NCI-H2227 treated with DMSO at 0.1 percent for 48 hours (cell line): ENCODE data around the gene GAP43.

Source experiments
- DNase-seq: peaks from one replicate; lab custom pipeline; 2025; lab: John Stamatoyannopoulos, UW

The GAP43 gene, protein sequence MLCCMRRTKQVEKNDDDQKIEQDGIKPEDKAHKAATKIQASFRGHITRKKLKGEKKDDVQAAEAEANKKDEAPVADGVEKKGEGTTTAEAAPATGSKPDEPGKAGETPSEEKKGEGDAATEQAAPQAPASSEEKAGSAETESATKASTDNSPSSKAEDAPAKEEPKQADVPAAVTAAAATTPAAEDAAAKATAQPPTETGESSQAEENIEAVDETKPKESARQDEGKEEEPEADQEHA

GRCh38 chr3:115623044-115623868 lies at the start of gene GAP43:
GAP43 (plus strand) TSS chr3:115623510; CDS start chr3:115623690, 180 bp downstream.
- peak; percentile 65 for DNase-seq

DNA sequence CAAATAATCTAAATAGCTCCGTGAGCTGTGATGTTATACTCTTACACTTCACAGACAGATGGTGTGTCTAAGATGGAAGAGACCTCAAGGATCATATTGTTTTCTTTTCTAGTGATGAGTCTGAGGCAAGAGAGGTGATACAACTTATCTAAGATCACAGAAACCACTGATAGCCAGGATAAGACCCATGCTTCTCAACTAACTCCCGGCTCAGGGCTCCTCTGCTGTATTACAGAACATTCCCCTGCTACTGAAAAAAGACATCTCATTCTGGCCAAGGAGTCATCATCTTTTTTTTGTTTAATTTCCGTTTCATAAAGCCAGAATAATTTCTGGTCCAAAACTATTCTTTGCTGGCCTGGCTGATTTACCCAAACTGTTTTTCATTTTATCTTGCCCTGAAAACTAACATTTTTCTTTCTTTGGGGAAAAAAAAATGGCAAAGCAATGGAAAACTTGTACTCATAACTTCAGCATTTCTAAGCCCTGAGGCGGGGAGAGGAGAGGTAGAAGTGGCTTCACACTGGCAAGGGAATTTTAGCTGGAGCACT lies 46.9 kb upstream of the GAP43 start:
- no peak for DNase-seq

DNA sequence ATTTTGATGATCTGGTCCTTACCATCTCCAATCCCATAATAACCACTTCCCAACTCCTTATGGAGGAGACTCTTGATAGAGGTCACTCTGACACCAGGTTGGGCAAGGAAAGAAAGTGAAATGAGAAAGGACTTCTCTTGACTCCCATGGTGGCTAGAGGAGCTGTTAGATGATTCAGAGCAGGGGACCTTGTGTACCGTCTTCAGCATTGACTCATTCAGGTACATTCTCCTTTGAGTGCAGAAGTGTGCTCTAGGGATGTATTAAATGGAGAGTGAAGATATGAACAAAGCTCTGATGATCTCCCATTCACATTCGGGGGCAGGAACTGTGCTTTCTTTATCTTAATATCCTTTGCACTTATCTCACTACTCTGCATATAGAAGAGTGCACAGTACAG lies 46.3 kb upstream of the GAP43 start:
- DNase-seq = no peak

DNA sequence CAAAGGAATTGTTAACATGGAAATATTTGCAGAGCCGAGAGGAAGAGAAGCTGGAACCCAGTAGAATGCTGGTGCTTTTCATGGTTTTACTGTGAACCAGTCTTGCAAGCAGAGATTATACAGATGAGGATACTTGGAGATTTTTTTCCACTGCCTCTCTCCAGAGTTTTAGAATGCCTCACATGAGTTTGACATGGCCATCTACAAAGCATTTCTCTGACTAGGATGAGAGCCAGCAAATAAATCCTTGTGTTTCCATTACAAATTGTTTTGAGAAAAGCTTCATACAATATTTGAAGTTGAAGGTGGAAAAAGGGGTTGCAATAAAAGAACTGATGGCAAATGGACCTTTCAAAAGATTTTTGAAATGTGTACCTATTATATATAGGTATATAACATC lies 45.0 kb upstream of the GAP43 start:
- DNase-seq = no peak

- DNase-seq = no peak
Measured at GRCh38 chr3:115580566-115580965, 42.7 kb upstream of the GAP43 start.

- no peak for DNase-seq
Measured at GRCh38 chr3:115581362-115582135, 41.8 kb upstream of the GAP43 start.

DNA sequence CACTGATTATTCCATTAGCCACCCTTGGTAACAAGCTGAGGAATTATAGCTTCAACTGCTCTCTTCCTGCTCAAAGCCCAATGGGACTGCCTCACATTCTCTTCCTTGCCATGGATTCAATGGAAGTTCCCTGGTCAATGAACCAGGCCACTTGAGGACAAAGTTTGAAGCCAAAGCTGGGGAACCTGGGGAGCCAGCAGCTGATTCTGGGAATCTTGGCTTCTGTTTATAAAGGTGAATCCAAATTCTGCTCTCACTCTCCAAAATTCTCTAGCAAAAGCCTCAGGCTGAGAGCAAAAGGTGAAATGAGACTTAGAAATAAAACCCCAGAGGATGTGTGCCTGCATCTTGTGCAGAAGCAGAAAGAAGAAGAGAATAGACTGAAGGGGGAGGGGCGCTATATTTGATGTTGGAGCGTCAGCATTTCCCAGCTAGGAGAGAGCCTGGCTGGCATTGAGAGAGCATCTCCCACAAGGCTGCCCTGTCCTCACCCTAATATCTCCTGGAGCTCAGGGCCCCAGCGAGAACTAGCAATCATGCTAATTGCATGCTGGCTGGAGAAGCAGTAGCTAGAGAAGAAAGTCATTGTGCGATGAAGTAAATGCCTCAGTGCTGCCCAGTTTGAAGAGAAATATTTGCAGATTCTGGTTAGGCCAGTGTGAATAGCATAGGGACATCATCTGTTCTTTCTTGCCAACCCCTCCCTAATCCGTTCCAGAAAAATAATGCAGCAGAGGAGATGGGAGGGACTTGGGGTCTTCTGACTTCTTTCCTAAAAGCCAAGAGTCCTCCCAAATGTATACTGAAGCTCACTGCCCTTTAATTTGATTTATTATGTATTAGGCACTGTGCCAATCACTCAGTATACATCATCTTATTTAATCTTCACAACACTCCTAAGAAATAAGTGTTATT lies 34.9 kb upstream of the GAP43 start:
- DNase-seq = peak; percentile 73

GRCh38 chr3:115590873-115591272 lies 32.4 kb upstream of the GAP43 start:
- DNase-seq = no peak

DNA sequence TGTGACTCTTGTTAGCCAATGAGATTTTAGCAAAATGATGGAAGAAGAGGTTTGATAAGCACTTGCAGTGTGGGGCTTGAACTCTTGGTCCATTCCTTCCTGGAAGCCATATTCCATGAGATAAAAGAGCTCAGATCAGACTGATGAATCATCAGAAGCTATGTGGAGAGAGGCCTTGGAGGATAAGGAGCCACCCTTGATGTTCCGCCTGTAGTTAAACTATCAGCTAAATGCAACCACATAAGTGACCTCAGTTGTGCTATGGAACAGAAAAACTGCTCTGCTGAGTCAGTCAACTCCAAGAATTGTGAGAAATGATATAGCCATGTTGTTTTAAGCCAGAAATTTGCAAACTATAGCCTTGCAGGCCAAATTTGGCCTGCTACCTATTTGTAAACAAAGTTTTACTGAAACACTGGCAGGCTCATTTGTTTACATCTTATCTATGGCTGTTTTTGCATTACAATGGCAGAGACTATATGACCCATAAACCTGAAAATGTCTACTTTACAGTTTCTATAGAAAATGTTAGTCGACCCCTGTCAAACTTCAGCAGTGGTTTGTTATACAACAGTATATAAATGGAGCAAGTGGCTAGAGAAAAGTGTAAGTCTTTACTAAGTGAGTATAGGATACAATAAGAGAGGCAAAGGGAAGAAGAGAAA lies 27.6 kb upstream of the GAP43 start:
- no peak for DNase-seq

DNA sequence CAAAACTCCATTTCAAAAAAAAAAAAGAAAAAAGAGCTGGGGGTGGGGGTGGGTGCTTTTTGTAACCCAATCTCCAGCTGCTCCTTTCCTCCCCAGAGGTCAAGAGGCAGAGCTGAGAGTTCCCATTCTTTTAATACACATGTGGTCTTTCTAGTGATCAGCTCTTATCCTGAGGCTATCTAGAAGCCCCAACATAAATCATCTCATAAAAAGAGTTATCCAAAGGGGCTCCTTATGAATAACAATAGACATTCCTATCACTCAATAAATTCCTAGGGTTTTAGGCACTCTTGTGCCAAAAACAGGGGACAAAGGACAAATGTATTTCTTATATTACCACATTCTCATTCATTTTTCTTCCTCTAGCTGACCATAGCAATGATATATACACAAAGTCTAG lies 25.1 kb upstream of the GAP43 start:
- DNase-seq = no peak

DNA sequence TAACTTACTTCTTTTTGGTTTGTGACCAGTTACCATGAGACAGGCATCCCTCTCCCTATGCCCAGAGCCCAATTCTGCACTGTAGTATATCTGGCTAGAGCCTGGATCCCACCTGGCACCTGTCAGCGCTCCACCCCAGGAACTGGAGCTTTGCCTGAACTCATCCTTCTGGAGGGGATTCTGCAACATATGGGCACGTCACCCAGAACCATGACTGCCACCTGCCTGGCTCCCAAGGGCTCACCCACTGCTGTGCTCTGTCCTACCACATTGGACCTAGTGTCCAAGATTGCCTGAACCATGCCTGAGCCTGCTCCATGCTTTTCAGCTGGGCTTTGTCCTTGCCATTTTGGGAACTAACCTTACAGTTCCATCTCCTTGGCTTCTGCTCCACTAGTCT lies 21.1 kb upstream of the GAP43 start:
- DNase-seq = no peak

DNA sequence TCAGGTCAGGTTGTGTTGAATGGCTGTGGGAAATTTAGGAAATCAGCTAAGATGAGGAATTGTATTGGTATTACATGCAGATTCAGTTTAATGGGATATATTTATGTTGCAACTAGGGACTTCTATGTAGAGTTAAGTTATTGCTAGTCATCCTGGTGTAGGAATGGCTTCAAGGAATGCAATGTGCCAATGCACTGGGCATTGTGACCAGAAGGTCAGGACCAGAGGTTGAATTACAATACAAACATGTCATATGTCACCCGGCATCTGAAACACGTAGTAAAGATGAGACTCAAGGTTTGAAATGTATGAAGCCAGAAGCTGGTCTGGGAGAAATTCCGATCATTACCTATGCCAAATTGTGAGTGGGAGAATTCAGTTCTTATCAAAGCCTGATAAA lies 11.7 kb upstream of the GAP43 start:
- no peak for DNase-seq

GRCh38 chr3:115615001-115615814 lies 8.1 kb upstream of the GAP43 start:
- DNase-seq = no peak

DNA sequence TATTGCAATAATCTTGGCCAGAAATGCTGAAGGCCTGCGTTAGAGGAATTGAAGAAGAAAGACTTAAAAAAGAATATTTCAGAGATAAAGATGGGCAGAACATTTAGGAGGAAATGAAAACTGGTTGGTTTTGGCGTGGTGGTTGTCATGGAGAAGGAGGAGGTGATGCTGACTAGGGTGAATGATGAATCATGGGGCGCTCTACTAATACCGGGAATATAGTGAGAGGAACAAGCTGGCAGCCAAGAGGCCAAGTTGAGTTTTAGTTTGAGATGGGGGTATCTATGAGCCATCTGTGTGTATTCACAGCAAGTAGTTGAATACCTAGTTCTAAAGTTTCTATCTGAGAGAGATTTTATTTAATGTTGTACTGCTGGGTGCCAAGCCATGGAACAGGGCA lies 6.8 kb upstream of the GAP43 start:
- no peak for DNase-seq

GRCh38 chr3:115617591-115617990 lies 5.7 kb upstream of the GAP43 start:
- no peak for DNase-seq

DNA sequence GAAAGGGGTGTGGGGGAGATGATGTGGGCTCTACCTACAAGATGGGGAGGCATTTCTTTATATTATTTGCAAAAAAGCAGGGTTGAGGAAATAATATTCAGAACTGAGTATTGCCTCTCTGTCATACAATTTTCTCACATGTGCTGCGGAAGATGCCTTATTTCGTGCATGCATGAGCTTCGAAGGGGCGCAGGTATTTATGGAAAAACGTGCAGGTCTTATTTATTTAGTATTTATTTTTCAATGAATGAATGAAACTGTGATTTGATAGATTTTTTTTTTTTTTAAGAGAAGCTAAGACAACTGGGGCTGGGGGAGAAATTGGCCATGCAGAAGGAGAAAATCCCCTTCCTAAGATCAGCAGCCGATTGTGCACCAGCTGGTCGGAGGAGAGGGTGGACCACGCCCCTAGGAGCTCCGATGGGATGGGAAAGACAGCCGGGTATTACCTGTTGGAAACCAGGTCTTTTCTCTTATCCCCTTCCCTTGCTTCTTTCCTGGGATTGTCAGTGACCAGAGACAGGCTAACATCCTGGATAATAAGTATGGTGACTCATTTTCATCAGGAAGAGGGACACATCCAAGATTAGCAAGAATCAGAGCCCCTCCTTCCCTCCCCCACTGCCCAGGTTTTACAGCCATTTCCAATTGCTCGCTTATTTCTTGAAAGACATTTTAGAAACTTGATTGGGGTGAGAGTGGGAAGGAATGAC lies 875 bp downstream of the GAP43 start:
- no peak for DNase-seq

DNA sequence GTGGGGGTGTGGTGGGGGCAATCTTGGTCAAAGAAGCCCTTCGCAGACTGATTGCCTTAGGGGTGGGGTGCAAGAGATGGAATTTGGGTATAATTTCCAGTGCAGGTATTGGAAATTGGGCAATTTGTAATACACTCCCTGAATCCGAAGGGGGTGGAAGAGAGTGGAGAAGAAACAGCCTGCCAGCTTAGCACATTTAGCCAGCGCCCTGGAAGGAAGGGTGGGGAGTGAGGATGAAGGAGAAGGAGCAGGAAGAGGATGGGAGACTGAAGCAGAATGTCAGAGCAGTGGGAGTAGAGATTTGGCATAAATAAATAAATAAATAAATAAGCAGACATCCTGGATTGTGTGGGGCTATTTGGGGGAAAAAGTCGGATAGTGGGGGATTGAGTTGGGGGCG lies 1.6 kb downstream of the GAP43 start:
- no peak for DNase-seq

- DNase-seq = no peak
Measured at GRCh38 chr3:115626006-115626409, 2.7 kb downstream of the GAP43 start.

DNA sequence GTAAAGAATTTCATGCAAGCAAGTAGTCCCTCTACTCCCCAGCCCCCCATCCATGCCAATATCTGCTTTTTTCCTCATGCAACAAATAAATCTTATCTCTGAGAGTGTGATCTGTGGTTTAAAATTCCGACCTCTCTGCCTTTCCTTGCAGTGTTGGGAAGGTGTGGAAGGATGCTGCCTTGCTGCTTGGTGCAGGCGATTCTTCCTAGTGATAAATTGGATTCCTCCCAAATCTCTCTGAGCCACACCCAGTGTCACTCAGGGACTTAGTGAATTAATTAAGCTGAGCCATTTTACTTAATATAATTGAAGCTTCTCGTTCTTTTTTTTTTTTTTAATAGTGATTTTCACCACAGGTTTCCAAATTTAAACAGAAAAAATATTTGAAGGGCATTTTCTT lies 3.4 kb downstream of the GAP43 start:
- no peak for DNase-seq
